GM12864 (cell line): Measurements from ENCODE around the gene WDFY3.

Experiments
- DNase-seq: peaks from one replicate; pipeline ENCODE4 v3.0.0-alpha.2; 2011; ENCODE audit warnings: low read depth
- H3K4me3 ChIP-seq: 2 replicates; pipeline ENCODE4 v1.5.1; 2011; ENCODE audit warnings: mild to moderate bottlenecking, low read depth, low read length, control low read depth
- CTCF ChIP-seq: IDR thresholded peaks from 2 replicates; pipeline ENCODE4 v1.5.1; 2011; ENCODE audit warnings: low read depth, mild to moderate bottlenecking, moderate library complexity, low read length, control low read depth, inconsistent platforms; ENCODE audit errors: missing control alignments

Gene WDFY3

GRCh38 chr4:84901173-84901572, 65.3 kb downstream of the WDFY3 start:
- H3K4me3 ChIP-seq = no peak overlapping the region
- DNase-seq = no peak
- no peak for TF ChIP-seq CTCF

- TF ChIP-seq CTCF = no peak
- H3K4me3 ChIP-seq = no peak overlapping the region
These were observed 66.9 kb downstream of the WDFY3 start for GRCh38 chr4:84899616-84900015.

GRCh38 chr4:84897516-84897915, 69.0 kb downstream of the WDFY3 start:
- no peak for DNase-seq
- H3K4me3 ChIP-seq = no peak overlapping the region

More at GRCh38 chr4:84899616-84900015, 66.9 kb downstream of the WDFY3 start:
- DNase-seq = no peak

GRCh38 chr4:84895283-84895682, 71.2 kb downstream of the WDFY3 start:
- no peak for DNase-seq
- no peak for TF ChIP-seq CTCF
- H3K4me3 ChIP-seq = no peak overlapping the region

More at GRCh38 chr4:84897516-84897915, 69.0 kb downstream of the WDFY3 start:
- TF ChIP-seq CTCF = no peak

GRCh38 chr4:84894621-84895020, 71.9 kb downstream of the WDFY3 start:
- DNase-seq = no peak

GRCh38 chr4:84892950-84893349, 73.5 kb downstream of the WDFY3 start:
- no peak for TF ChIP-seq CTCF
- no peak overlapping the region for H3K4me3 ChIP-seq
- DNase-seq = no peak

More at GRCh38 chr4:84894621-84895020, 71.9 kb downstream of the WDFY3 start:
- H3K4me3 ChIP-seq = no peak overlapping the region
- TF ChIP-seq CTCF = no peak

- H3K4me3 ChIP-seq = no peak overlapping the region
- DNase-seq = no peak
These were observed 78.7 kb downstream of the WDFY3 start for GRCh38 chr4:84887824-84888223.

More at GRCh38 chr4:84887824-84888223, 78.7 kb downstream of the WDFY3 start:
- TF ChIP-seq CTCF = no peak
